MM.1S (cell line): ENCODE results near the gene DENND1C.

Experiments
- DNase-seq: peaks from one replicate; pipeline ENCODE4 v3.0.0-alpha.2; 2015
- H2AFZ ChIP-seq: fragments of 300-600 bp; sonication (generic); 2 replicates; pipeline ENCODE4 v1.6.0; 2016; ENCODE audit warnings: antibody characterized with exemption, low read length
- H3F3A ChIP-seq: fragments of 300-600 bp; sonication (generic); 2 replicates; pipeline ENCODE4 v1.6.1; 2016; ENCODE audit warnings: mild to moderate bottlenecking, antibody characterized with exemption, low read length, moderate library complexity, mixed read lengths; ENCODE audit not compliant: insufficient read depth
- H3K27ac ChIP-seq: fragments of 300-600 bp; sonication (generic); 2 replicates; pipeline ENCODE4 v1.5.1; 2016; ENCODE audit warnings: mild to moderate bottlenecking, low read length
- H3K27me3 ChIP-seq: fragments of 300-600 bp; sonication (generic); replicated peaks from 2 replicates; pipeline ENCODE4 v1.6.0; 2016; ENCODE audit warnings: low read length; ENCODE audit not compliant: insufficient read depth
- H3K36me3 ChIP-seq: fragments of 300-600 bp; sonication (generic); replicated peaks from 2 replicates; pipeline ENCODE4 v1.6.1; 2016; ENCODE audit warnings: mild to moderate bottlenecking, low read length, mixed read lengths; ENCODE audit not compliant: insufficient read depth
- H3K4me1 ChIP-seq: fragments of 300-600 bp; sonication (generic); 2 replicates; pipeline ENCODE4 v1.6.1; 2016; ENCODE audit warnings: low read length, mixed read lengths
- H3K4me2 ChIP-seq: fragments of 300-600 bp; sonication (generic); 2 replicates; pipeline ENCODE4 v1.6.0; 2016; ENCODE audit warnings: low read depth, low read length
- H3K4me3 ChIP-seq: fragments of 300-600 bp; sonication (generic); 2 replicates; pipeline ENCODE4 v1.5.1; 2016; ENCODE audit warnings: low read length, mixed read lengths
- H3K79me2 ChIP-seq: fragments of 300-600 bp; sonication (generic); 2 replicates; pipeline ENCODE4 v1.6.1; 2016; ENCODE audit warnings: mixed run types, low read length, mixed read lengths
- H3K9ac ChIP-seq: fragments of 300-600 bp; sonication (generic); 2 replicates; pipeline ENCODE4 v1.6.1; 2016; ENCODE audit warnings: low read length, mixed read lengths
- H3K9me2 ChIP-seq: fragments of 300-600 bp; sonication (generic); replicated peaks from 2 replicates; pipeline ENCODE4 v1.6.1; 2016; ENCODE audit warnings: mild to moderate bottlenecking, low read length, mixed read lengths; ENCODE audit not compliant: insufficient read depth
- H3K9me3 ChIP-seq: fragments of 300-600 bp; sonication (generic); replicated peaks from 2 replicates; pipeline ENCODE4 v1.6.1; 2016; ENCODE audit warnings: mild to moderate bottlenecking, low read length, mixed read lengths; ENCODE audit not compliant: insufficient read depth
- H4K20me1 ChIP-seq: fragments of 300-600 bp; sonication (generic); 2 replicates; pipeline ENCODE4 v1.6.1; 2016; ENCODE audit warnings: mild to moderate bottlenecking, low read length, moderate library complexity, mixed read lengths; ENCODE audit not compliant: insufficient read depth
- CTCF ChIP-seq: fragments of 300-600 bp; sonication (generic); IDR thresholded peaks from 2 replicates; pipeline ENCODE4 v1.5.1; 2016; ENCODE audit warnings: antibody characterized with exemption, low read length, mixed read lengths
- EZH2 ChIP-seq: fragments of 300-600 bp; sonication (generic); optimal IDR thresholded peaks from 2 replicates; pipeline ENCODE3; 2017; ENCODE audit warnings: low read depth, mild to moderate bottlenecking, antibody characterized with exemption, low read length, mixed read lengths
- EZH2phosphoT487 ChIP-seq: fragments of 300-600 bp; sonication (generic); IDR thresholded peaks from 2 replicates; pipeline ENCODE4 v1.6.1; 2018; ENCODE audit warnings: antibody characterized with exemption, low read length

DENND1C gene

GRCh38 chr19:6464070-6464873, 17.3 kb downstream of the DENND1C start, which contains the start of gene CRB3:
TSS of gene CRB3 (plus strand) at chr19:6464271. CDS start at chr19:6464702, 431 bp downstream.
- DNase-seq, result peak; percentile 74
- Histone ChIP-seq H3K27me3 (no peaks in the 10 kb centered on the region), H2AFZ (peak within 1 kb of the TSS; percentile 65), H3K4me2 (peak within 1 kb of the TSS; percentile 71), H3K4me3 (peak within 1 kb of the TSS; percentile 72), H3K4me1 (no peaks in the 10 kb centered on the region), H3K36me3 (no peaks in the 10 kb centered on the region), H3K9me3 (no peaks in the 10 kb centered on the region), H4K20me1 (no peaks in the 10 kb centered on the region), H3F3A (peaks cover 10% of the 10 kb centered on the region), H3K9ac (peak within 1 kb of the TSS; percentile 73), H3K79me2 (peaks cover 5% of the 10 kb centered on the region; the same call in 1 of the 2 replicates), H3K27ac (no peak within 1 kb of the TSS), H3K9me2 (no peaks in the 10 kb centered on the region)
- TF ChIP-seq CTCF (no peak), EZH2 (no peak)

- Histone ChIP-seq H3K9ac (peak overlapping the region; percentile 78), H3K9me2 (no peaks in the 10 kb centered on the region), H4K20me1 (no peaks in the 10 kb centered on the region), H3F3A (peaks cover 10% of the 10 kb centered on the region), H2AFZ (peak overlapping the region; percentile 82), H3K36me3 (no peaks in the 10 kb centered on the region), H3K4me2 (peak overlapping the region; percentile 84), H3K27me3 (no peaks in the 10 kb centered on the region), H3K4me3 (peak overlapping the region; percentile 73), H3K9me3 (no peaks in the 10 kb centered on the region), H3K4me1 (peaks cover 9% of the 10 kb centered on the region; the same call in 1 of the 2 replicates), H3K27ac (peak overlapping the region; percentile 81; the same call in 1 of the 2 replicates), H3K79me2 (peaks cover 5% of the 10 kb centered on the region; the same call in 1 of the 2 replicates)
- peak; percentile 99 for DNase-seq
- TF ChIP-seq EZH2phosphoT487, result no peak
- TF ChIP-seq CTCF, result peak; percentile 84
- no peak for TF ChIP-seq EZH2
Measured at GRCh38 chr19:6460099-6460884, 21.3 kb downstream of the DENND1C start.

GRCh38 chr19:6459262-6460098, 22.1 kb downstream of the DENND1C start, which contains the start of gene SLC25A23:
TSS of gene SLC25A23 (minus strand) at chr19:6459792. CDS start at chr19:6459628, 164 bp downstream.
- Histone ChIP-seq H2AFZ (peak within 1 kb of the TSS; percentile 82), H3K4me3 (peak within 1 kb of the TSS; percentile 73), H3K4me1 (peaks cover 9% of the 10 kb centered on the region; the same call in 1 of the 2 replicates), H3K9me3 (no peaks in the 10 kb centered on the region), H3K4me2 (peak within 1 kb of the TSS; percentile 84), H3K9ac (peak within 1 kb of the TSS; percentile 78), H3K27ac (peak within 1 kb of the TSS; percentile 81; the same call in 1 of the 2 replicates), H3K27me3 (no peaks in the 10 kb centered on the region), H3K79me2 (peaks cover 2% of the 10 kb centered on the region; the same call in 1 of the 2 replicates), H3K9me2 (no peaks in the 10 kb centered on the region), H3F3A (peaks cover 10% of the 10 kb centered on the region), H4K20me1 (no peaks in the 10 kb centered on the region), H3K36me3 (no peaks in the 10 kb centered on the region)
- peak; percentile 70 for DNase-seq
- TF ChIP-seq CTCF (no peak), EZH2 (no peak), EZH2phosphoT487 (no peak)
